Neuron (in vitro differentiated cells): ENCODE results near the gene IFI27.

Experiments
- H2AFZ ChIP-seq: one replicate; pipeline ENCODE4 v1.6.1; 2013; ENCODE audit warnings: low read depth, mild to moderate bottlenecking, inconsistent platforms, low read length, moderate library complexity
- H3K27me3 ChIP-seq: one replicate; pipeline ENCODE4 v1.6.1; 2013; ENCODE audit warnings: low read length; ENCODE audit not compliant: insufficient read depth
- H3K36me3 ChIP-seq: one replicate; pipeline ENCODE4 v1.6.1; 2013; ENCODE audit warnings: low read length; ENCODE audit not compliant: insufficient read depth
- H3K4me1 ChIP-seq: one replicate; pipeline ENCODE4 v1.6.1; 2013; ENCODE audit warnings: low read length; ENCODE audit not compliant: insufficient read depth
- H3K4me3 ChIP-seq: 2 replicates; pipeline ENCODE4 v1.5.1; 2013; ENCODE audit warnings: mild to moderate bottlenecking, low read length, moderate library complexity
- H3K9me3 ChIP-seq: one replicate; pipeline ENCODE4 v1.6.1; 2013; ENCODE audit warnings: low read length

The IFI27 gene

GRCh38 chr14:94157197-94157596 is 46.7 kb downstream of the IFI27 start:
- Histone ChIP-seq H3K4me1 (peaks cover 11% of the 10 kb centered on the region), H2AFZ (no peak overlapping the region), H3K4me3 (no peak overlapping the region), H3K9me3 (no peaks in the 10 kb centered on the region), H3K27me3 (peaks cover 4% of the 10 kb centered on the region), H3K36me3 (no peaks in the 10 kb centered on the region)

GRCh38 chr14:94158239-94158883 is 47.8 kb downstream of the IFI27 start:
- H3K36me3 ChIP-seq: no peaks in the 10 kb centered on the region
- H2AFZ ChIP-seq: no peak overlapping the region
- peaks cover 4% of the 10 kb centered on the region for H3K27me3 ChIP-seq
- H3K4me3 ChIP-seq: no peak overlapping the region
- H3K4me1 ChIP-seq: peaks cover 11% of the 10 kb centered on the region
- no peaks in the 10 kb centered on the region for H3K9me3 ChIP-seq

GRCh38 chr14:94161058-94161457 is 50.5 kb downstream of the IFI27 start:
- Histone ChIP-seq H3K36me3 (no peaks in the 10 kb centered on the region), H3K4me3 (no peak overlapping the region), H3K4me1 (peaks cover 27% of the 10 kb centered on the region)

GRCh38 chr14:94161981-94162380 is 51.4 kb downstream of the IFI27 start:
- peaks cover 12% of the 10 kb centered on the region for H3K27me3 ChIP-seq
- H3K9me3 ChIP-seq: no peaks in the 10 kb centered on the region
- no peaks in the 10 kb centered on the region for H3K36me3 ChIP-seq
- peaks cover 22% of the 10 kb centered on the region for H3K4me1 ChIP-seq
- H2AFZ ChIP-seq: no peak overlapping the region
- H3K4me3 ChIP-seq: no peak overlapping the region

More at GRCh38 chr14:94161058-94161457, 50.5 kb downstream of the IFI27 start:
- no peak overlapping the region for H2AFZ ChIP-seq
- peaks cover 9% of the 10 kb centered on the region for H3K27me3 ChIP-seq
- H3K9me3 ChIP-seq: no peaks in the 10 kb centered on the region

GRCh38 chr14:94162466-94162865 is 51.9 kb downstream of the IFI27 start:
- no peaks in the 10 kb centered on the region for H3K36me3 ChIP-seq
- no peak overlapping the region for H2AFZ ChIP-seq
- peaks cover 13% of the 10 kb centered on the region for H3K27me3 ChIP-seq
- no peak overlapping the region for H3K4me3 ChIP-seq
- no peaks in the 10 kb centered on the region for H3K9me3 ChIP-seq
- peaks cover 17% of the 10 kb centered on the region for H3K4me1 ChIP-seq

GRCh38 chr14:94163796-94164195 is 53.3 kb downstream of the IFI27 start:
- Histone ChIP-seq H3K4me1 (peaks cover 15% of the 10 kb centered on the region), H3K9me3 (no peaks in the 10 kb centered on the region), H3K4me3 (no peak overlapping the region), H3K27me3 (peaks cover 15% of the 10 kb centered on the region), H2AFZ (no peak overlapping the region), H3K36me3 (no peaks in the 10 kb centered on the region)

GRCh38 chr14:94164685-94165431 is 54.3 kb downstream of the IFI27 start:
- peaks cover 15% of the 10 kb centered on the region for H3K4me1 ChIP-seq
- H2AFZ ChIP-seq: no peak overlapping the region
- H3K36me3 ChIP-seq: no peaks in the 10 kb centered on the region
- no peak overlapping the region for H3K4me3 ChIP-seq
- peaks cover 15% of the 10 kb centered on the region for H3K27me3 ChIP-seq
- H3K9me3 ChIP-seq: no peaks in the 10 kb centered on the region

- H3K27me3 ChIP-seq: peaks cover 15% of the 10 kb centered on the region
- H3K4me3 ChIP-seq: no peak overlapping the region
- peaks cover 15% of the 10 kb centered on the region for H3K4me1 ChIP-seq
- no peaks in the 10 kb centered on the region for H3K36me3 ChIP-seq
- no peaks in the 10 kb centered on the region for H3K9me3 ChIP-seq
- H2AFZ ChIP-seq: no peak overlapping the region
Measured at GRCh38 chr14:94165744-94166143, 55.2 kb downstream of the IFI27 start.
